GM21529 (cell line): ENCODE measurements around the gene FEM1A.
"Not testable (repeated sequence)": the region's sequence is repeated elsewhere in the genome, so short reads cannot be mapped to it uniquely, and the experiment has no call there.

Experiments used
- ATAC-seq: cut with Tn5 transposase; IDR thresholded peaks from one replicate; pipeline ENCODE4 v1.9.1; 2021; ENCODE audit not compliant: unreplicated experiment

FEM1A gene

GRCh38 chr19:4791183-4792018 lies at the start of gene FEM1A:
Gene FEM1A, plus strand, starts transcription at chr19:4791734. Its CDS starts 121 bp downstream, at chr19:4791855.
- peak; percentile 90 for ATAC-seq

GRCh38 chr19:4742723-4743646 lies 48.5 kb upstream of the FEM1A start:
- no peak for ATAC-seq

GRCh38 chr19:4744451-4745174 lies 46.9 kb upstream of the FEM1A start:
- ATAC-seq: no peak

GRCh38 chr19:4745175-4745574 lies 46.4 kb upstream of the FEM1A start:
- ATAC-seq: not testable (repeated sequence)

- no peak for ATAC-seq
These were observed 45.5 kb upstream of the FEM1A start for GRCh38 chr19:4745986-4746385.

GRCh38 chr19:4748185-4748584 lies 43.3 kb upstream of the FEM1A start:
- ATAC-seq: no peak

- no peak for ATAC-seq
These were observed 42.9 kb upstream of the FEM1A start for GRCh38 chr19:4748589-4748988.

GRCh38 chr19:4749870-4750590 lies 41.5 kb upstream of the FEM1A start:
- ATAC-seq: no peak

- ATAC-seq: no peak
These were observed 37.3 kb upstream of the FEM1A start for GRCh38 chr19:4754248-4754647.

GRCh38 chr19:4755459-4755858 lies 36.1 kb upstream of the FEM1A start:
- no peak for ATAC-seq

GRCh38 chr19:4758082-4758481 lies 33.5 kb upstream of the FEM1A start:
- no peak for ATAC-seq

- no peak for ATAC-seq
These were observed 32.9 kb upstream of the FEM1A start for GRCh38 chr19:4758659-4759058.

GRCh38 chr19:4759388-4760284 lies 31.9 kb upstream of the FEM1A start:
- ATAC-seq: no peak

- no peak for ATAC-seq
These were observed 31.3 kb upstream of the FEM1A start for GRCh38 chr19:4760285-4760650.

GRCh38 chr19:4763021-4763420 lies 28.5 kb upstream of the FEM1A start:
- ATAC-seq: no peak

- ATAC-seq: no peak
These were observed 27.2 kb upstream of the FEM1A start for GRCh38 chr19:4764393-4764660.

- ATAC-seq: no peak
These were observed 22.4 kb upstream of the FEM1A start for GRCh38 chr19:4768934-4769777.

- ATAC-seq: no peak
These were observed 19.0 kb upstream of the FEM1A start for GRCh38 chr19:4772566-4772965.

- ATAC-seq: no peak
These were observed 18.4 kb upstream of the FEM1A start for GRCh38 chr19:4773047-4773640.
